ENCODE results near the gene SMAD6. TPM values are rescaled to one million over a fixed set of nuclear protein-coding genes. Genes with fewer than 3 reads are reported as not detected.

The SMAD6 gene
- total and polyA plus RNA-seq, 11 donors, result 10.4 to 65.9 (median 20.6) TPM

DNA sequence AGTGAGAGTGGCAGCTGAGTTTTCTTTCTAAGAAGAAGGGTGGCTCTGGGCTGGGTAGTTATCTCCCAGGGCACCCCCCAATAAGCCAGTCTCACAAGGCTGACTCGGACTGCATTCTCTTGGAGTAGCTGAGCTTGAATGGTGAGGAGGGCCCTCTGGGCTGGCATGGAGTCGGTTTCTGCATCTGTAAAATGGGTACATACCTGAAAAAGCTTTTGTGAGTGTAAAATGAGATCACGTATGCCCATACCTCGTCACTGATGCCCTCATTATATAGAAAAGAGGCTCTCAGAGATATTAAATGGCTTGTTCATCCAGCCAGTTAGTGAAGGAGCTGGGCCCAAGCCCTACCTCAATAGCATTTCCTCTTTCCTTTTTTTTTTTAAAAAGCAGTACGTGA is 41.2 kb downstream of the SMAD6 start:
- 90 to 94% (median 92%) methylated on average over 5 of the region's 5 CpGs for WGBS, 4 donors
- Histone ChIP-seq H3K4me3 (no peak overlapping the region), H3K9me3 (no peaks in the 10 kb centered on the region), H3K27ac (peak overlapping the region in 3 of 12 donors; percentile 58 to 71 (median 65)), H3K4me1 (peaks cover 0 to 85% (median 53%) of the 10 kb centered on the region in 12 donors), H3K27me3 (no peaks in the 10 kb centered on the region), H3K36me3 (peaks cover 0 to 2% (median 0%) of the 10 kb centered on the region in 9 donors)
- intact Hi-C loops (cut with DNase I), result loop anchor here in 1 of 10 donors (5.0 kb wide), 1 partner anchor 41 kb away; the partner anchor contains the start of gene SMAD6
- no peak for ATAC-seq
- TF ChIP-seq, protein P1, sequence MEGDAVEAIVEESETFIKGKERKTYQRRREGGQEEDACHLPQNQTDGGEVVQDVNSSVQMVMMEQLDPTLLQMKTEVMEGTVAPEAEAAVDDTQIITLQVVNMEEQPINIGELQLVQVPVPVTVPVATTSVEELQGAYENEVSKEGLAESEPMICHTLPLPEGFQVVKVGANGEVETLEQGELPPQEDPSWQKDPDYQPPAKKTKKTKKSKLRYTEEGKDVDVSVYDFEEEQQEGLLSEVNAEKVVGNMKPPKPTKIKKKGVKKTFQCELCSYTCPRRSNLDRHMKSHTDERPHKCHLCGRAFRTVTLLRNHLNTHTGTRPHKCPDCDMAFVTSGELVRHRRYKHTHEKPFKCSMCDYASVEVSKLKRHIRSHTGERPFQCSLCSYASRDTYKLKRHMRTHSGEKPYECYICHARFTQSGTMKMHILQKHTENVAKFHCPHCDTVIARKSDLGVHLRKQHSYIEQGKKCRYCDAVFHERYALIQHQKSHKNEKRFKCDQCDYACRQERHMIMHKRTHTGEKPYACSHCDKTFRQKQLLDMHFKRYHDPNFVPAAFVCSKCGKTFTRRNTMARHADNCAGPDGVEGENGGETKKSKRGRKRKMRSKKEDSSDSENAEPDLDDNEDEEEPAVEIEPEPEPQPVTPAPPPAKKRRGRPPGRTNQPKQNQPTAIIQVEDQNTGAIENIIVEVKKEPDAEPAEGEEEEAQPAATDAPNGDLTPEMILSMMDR (IDR thresholded peaks at IDR 0.05), result no peak
- no peak for TF ChIP-seq POLR2A (IDR thresholded peaks at IDR 0.05)
- DNase-seq, result no peak

DNA sequence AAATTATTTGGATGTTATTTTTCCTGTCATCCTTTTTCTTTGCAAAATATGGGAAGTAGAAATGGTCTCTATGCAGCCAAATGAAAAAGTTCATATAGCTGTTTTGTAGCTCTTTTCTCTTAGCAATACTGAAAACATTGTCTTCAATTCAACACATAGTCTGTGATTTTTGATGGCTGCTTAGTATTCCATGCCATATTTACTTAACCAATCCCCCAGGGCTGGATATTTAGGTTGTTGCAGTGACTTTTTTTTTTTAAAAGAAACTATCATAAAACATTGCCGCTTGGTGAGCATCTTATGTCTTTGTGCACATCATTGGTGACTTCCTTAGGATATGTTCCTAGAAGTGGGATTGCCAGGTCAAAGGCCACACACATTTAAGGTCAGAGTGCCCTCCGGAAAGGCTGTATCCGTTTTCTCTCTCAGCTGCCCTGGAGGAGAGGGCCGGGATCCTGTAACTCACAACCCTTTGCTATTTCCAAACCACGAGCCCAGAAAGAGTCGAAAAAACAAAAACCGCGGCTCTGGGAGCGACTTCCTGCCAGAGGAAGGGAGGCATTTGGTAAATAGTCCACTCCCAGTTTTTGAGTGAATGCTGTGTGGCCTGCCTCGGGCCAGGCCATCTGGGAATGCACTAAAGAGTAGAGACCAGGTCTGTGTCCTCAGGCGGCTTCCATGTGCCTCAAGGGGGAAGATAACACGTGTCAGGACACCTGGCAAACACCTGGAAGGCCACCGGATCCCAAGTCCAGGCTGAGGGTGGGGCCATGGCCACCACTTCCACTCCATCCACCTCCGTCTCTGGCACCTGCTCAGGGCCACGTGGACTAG is 41.9 kb downstream of the SMAD6 start:
- WGBS, 4 donors, result 34 to 59% (median 48%) methylated on average over 15 of the region's 15 CpGs
- Histone ChIP-seq H3K27me3 (no peaks in the 10 kb centered on the region), H3K9me3 (no peaks in the 10 kb centered on the region), H3K27ac (peak overlapping the region in 11 of 12 donors; percentile 12 to 71 (median 59)), H3K36me3 (no peaks in the 10 kb centered on the region), H3K4me3 (no peak overlapping the region), H3K4me1 (peaks cover 0 to 89% (median 60%) of the 10 kb centered on the region in 12 donors)
- ATAC-seq (peak; percentile 29 to 70 (median 46)), DNase-seq (peak in 3 of 5 donors; percentile 36 to 48 (median 39))
- intact Hi-C loops (cut with DNase I), result loop anchor here in 1 of 10 donors (5.0 kb wide), 1 partner anchor 42 kb away; the partner anchor contains the start of gene SMAD6
- TF ChIP-seq POLR2A (IDR thresholded peaks at IDR 0.05), result no peak
- TF ChIP-seq, protein P1 (IDR thresholded peaks at IDR 0.05), result no peak

DNA sequence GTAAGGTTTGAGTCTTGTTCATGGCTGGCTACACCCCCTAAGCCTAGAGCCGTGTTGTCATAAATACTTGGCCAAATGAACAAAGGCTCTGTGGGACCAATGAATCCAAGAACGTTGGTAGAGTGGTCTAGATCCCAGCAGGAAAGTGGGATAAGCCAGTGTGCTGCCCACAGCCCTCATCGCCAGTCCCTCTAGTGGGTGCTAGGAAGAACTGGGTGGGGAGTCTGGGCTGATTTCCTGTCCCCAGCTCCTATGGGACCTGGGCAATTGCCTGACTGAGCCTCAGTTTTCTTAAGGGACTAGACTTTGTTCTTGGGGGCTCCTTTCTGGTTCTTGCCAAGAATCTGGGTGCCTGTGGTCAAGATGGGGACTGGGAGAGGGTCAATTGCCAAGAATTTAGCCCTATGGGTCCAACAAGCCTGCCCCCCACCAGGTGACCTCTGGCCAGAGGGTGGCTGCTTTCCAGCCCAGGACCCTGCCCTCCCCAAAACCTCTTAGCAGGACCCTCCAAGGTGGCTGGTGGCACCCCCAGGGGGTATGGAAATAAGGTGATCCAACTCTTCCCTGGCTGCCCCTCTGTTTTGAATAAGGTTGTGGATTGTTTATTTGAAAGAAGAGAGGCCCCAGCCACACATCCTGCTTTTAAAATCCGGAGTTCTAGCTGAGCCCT is 42.7 kb downstream of the SMAD6 start:
- Histone ChIP-seq H3K36me3 (no peaks in the 10 kb centered on the region), H3K4me1 (peaks cover 0 to 96% (median 65%) of the 10 kb centered on the region in 12 donors), H3K27me3 (no peaks in the 10 kb centered on the region), H3K27ac (peak overlapping the region in 11 of 12 donors; percentile 12 to 71 (median 59)), H3K4me3 (no peak overlapping the region), H3K9me3 (no peaks in the 10 kb centered on the region)
- no peak for ATAC-seq
- intact Hi-C loops (cut with DNase I), result loop anchor here in 2 of 10 donors (5.0 kb wide), 2 partner anchors 32 to 42 kb away; partner anchors contain the start of gene SMAD6 (in 1 of the 2)
- WGBS, 4 donors, result 59 to 74% (median 64%) methylated on average over 4 of the region's 4 CpGs
- no peak for TF ChIP-seq POLR2A (IDR thresholded peaks at IDR 0.05)
- TF ChIP-seq, protein P1 (IDR thresholded peaks at IDR 0.05), result no peak
- DNase-seq, result peak in 1 of 5 donors; percentile 24

Data from heart left ventricle (tissue), 16 donors.